K562 (cell line): ENCODE measurements around the gene NAA15. TPM values are rescaled to one million over a fixed set of nuclear protein-coding genes. Genes with fewer than 3 reads are reported as not detected.

Experiments used
- ATF2 ChIP-seq: sonication (generic); formaldehyde crosslinking; IDR thresholded peaks from 2 replicates; pipeline ENCODE4 v1.8.1; 2022; ENCODE audit warnings: missing genetic modification reagents
- CEBPG ChIP-seq, 3 experiments: fragments of 200-800 bp in 1 of 3; sonication (Bioruptor generic) in 1 of 3; sonication (generic) in 1 of 3; formaldehyde crosslinking in 1 of 3; IDR thresholded peaks in 2 of 3; conservative IDR thresholded peaks in 1 of 3; 2 replicates each; pipeline versions ENCODE4 v1.6.1 to v1.8.0; 2016 to 2022; ENCODE audit warnings: missing compliant biosample characterization in 2 of 3, missing genetic modification characterization in 2 of 3, mild to moderate bottlenecking in 1 of 3, missing genetic modification reagents in 1 of 3
- COPS2 ChIP-seq: fragments of 450-650 bp; conservative IDR thresholded peaks from 2 replicates; pipeline ENCODE4 v1.6.1; 2016; ENCODE audit warnings: mild to moderate bottlenecking, moderate library complexity
- DACH1 ChIP-seq: fragments of 450-650 bp; IDR thresholded peaks from 2 replicates; pipeline ENCODE4 v1.6.1; 2018; ENCODE audit not compliant: partially characterized antibody
- EWSR1 ChIP-seq: fragments of 450-650 bp; IDR thresholded peaks from 2 replicates; pipeline ENCODE4 v1.6.1; 2018; ENCODE audit warnings: borderline replicate concordance, mild to moderate bottlenecking, low read depth, moderate library complexity; ENCODE audit not compliant: partially characterized antibody
- FOS ChIP-seq: IDR thresholded peaks from 3 replicates; pipeline ENCODE4 v1.6.1; 2011; ENCODE audit not compliant: insufficient read length; ENCODE audit errors: extremely low read depth
- FUS ChIP-seq: fragments of 200-400 bp; formaldehyde crosslinking; optimal IDR thresholded peaks from 2 replicates; pipeline ENCODE3; 2017; ENCODE audit warnings: low read depth, low read length
- GABPB2 ChIP-seq: fragments of 250-450 bp; sonication (Bioruptor Pico); conservative IDR thresholded peaks from 2 replicates; pipeline ENCODE4 v1.5.1; 2021; ENCODE audit warnings: mild to moderate bottlenecking
- HNRNPLL ChIP-seq: fragments of 200-400 bp; formaldehyde crosslinking; IDR thresholded peaks from 2 replicates; pipeline ENCODE4 v1.6.1; 2017; ENCODE audit warnings: low read length, low read depth, mild to moderate bottlenecking; ENCODE audit not compliant: poor library complexity, severe bottlenecking
- MITF ChIP-seq: IDR thresholded peaks from 2 replicates; pipeline ENCODE4 v1.6.1; 2014; ENCODE audit warnings: antibody characterized with exemption
- NR2C1 ChIP-seq, 2 experiments: fragments of 450-650 bp; IDR thresholded peaks; 2 replicates each; pipeline ENCODE4 v1.6.1; 2017; ENCODE audit warnings: mild to moderate bottlenecking in 2 of 2, antibody characterized with exemption in 1 of 2, inconsistent platforms in 1 of 2, missing compliant biosample characterization in 1 of 2, missing genetic modification characterization in 1 of 2
- PYGO2 ChIP-seq: fragments of 450-650 bp; IDR thresholded peaks from 2 replicates; pipeline ENCODE4 v1.6.1; 2016; ENCODE audit warnings: mild to moderate bottlenecking, missing genetic modification characterization, moderate library complexity, missing compliant biosample characterization
- SMAD1 ChIP-seq: fragments of 150-350 bp; IDR thresholded peaks from 2 replicates; pipeline ENCODE4 v1.6.1; 2014; ENCODE audit warnings: low read length, low read depth; ENCODE audit not compliant: partially characterized antibody
- TBL1XR1 ChIP-seq, 2 experiments: IDR thresholded peaks; 2 replicates each; pipeline ENCODE4 v1.6.1; 2012; ENCODE audit warnings: improper control_type of control experiment in 2 of 2, low read length in 2 of 2, mild to moderate bottlenecking in 1 of 2
- USF1 ChIP-seq: sonication (generic); formaldehyde crosslinking; IDR thresholded peaks from 2 replicates; pipeline ENCODE4 v1.9.0; 2022; ENCODE audit warnings: mild to moderate bottlenecking, missing genetic modification reagents
- WHSC1 ChIP-seq: IDR thresholded peaks from one replicate; pipeline ENCODE4 v1.6.1; 2012; ENCODE audit warnings: low read length, control low read depth, inconsistent platforms
- XRCC5 ChIP-seq: fragments of 200-400 bp; formaldehyde crosslinking; IDR thresholded peaks from 2 replicates; pipeline ENCODE4 v1.6.1; 2017; ENCODE audit warnings: low read depth, mild to moderate bottlenecking, low read length
- ZBTB8A ChIP-seq: fragments of 450-650 bp; IDR thresholded peaks from 2 replicates; pipeline ENCODE4 v1.6.1; 2018; ENCODE audit warnings: mild to moderate bottlenecking, moderate library complexity; ENCODE audit not compliant: partially characterized antibody
- ZKSCAN1 ChIP-seq: fragments of 150-350 bp; IDR thresholded peaks from 2 replicates; pipeline ENCODE4 v1.6.1; 2016; ENCODE audit warnings: low read depth, low read length
- ZKSCAN8 ChIP-seq: fragments of 200-800 bp; sonication (Bioruptor generic); IDR thresholded peaks from 2 replicates; pipeline ENCODE4 v1.6.1; 2016; ENCODE audit warnings: missing genetic modification characterization, missing compliant biosample characterization
- ZNF431 ChIP-seq: sonication (generic); formaldehyde crosslinking; IDR thresholded peaks from 2 replicates; pipeline ENCODE4 v1.8.0; 2022; ENCODE audit warnings: mild to moderate bottlenecking, missing genetic modification reagents
- ZNF695 ChIP-seq: fragments of 450-650 bp; formaldehyde crosslinking; IDR thresholded peaks from 2 replicates; pipeline ENCODE4 v1.4.0; 2020; ENCODE audit warnings: mild to moderate bottlenecking, moderate library complexity
- ZNF830 ChIP-seq: fragments of 250-450 bp; sonication (Bioruptor Pico); IDR thresholded peaks from 2 replicates; pipeline ENCODE4 v1.5.0; 2021; ENCODE audit warnings: mild to moderate bottlenecking
- ZSCAN32 ChIP-seq: fragments of 450-650 bp; formaldehyde crosslinking; IDR thresholded peaks from 2 replicates; pipeline ENCODE4 v1.4.0; 2020; ENCODE audit warnings: mild to moderate bottlenecking, moderate library complexity
- polyA plus RNA-seq, 8 experiments: library from polyadenylated mRNA; depleted of rRNA in 4 of 8; stranded (reverse) in 5 of 8; unstranded in 3 of 8; fragments of >200 nt; fragmentation: Nextera tagmentation in 2 of 8; fragmentation: Illumina TruSeq in 1 of 8; extraction: Ambion mirVana in 2 of 8; extraction: Trizol in 1 of 8; gene quantifications; 2 replicates each; pipeline versions ENCODE4 v1.2.1 to v1.2.3, GENCODE V29; 2011 to 2014; ENCODE audit warnings: inconsistent platforms in 1 of 8, missing spikeins in 1 of 8
- total RNA-seq, 7 experiments: library from RNA; depleted of rRNA in 6 of 7; stranded (reverse); fragments of >200 nt in 6 of 7; fragmentation: Illumina TruSeq in 2 of 7; extraction: Trizol in 2 of 7; gene quantifications; 2 replicates each; pipeline versions ENCODE4 v1.2.1 to v1.2.3, GENCODE V29; 2011 to 2021; ENCODE audit warnings: low replicate concordance in 1 of 7

Gene NAA15
- total and polyA plus RNA-seq, 9 of the 15 experiments (the other 6 are each of a cell fraction or from before 2014, with no cell fraction given), result 37.8 to 117 (median 63.2) TPM

GRCh38 chr4:139443661-139444060 is 142.4 kb downstream of the NAA15 start (continued):
- TF ChIP-seq SMAD1 (no peak), PYGO2 (tag) (no peak), FOS (no peak), FUS (no peak), XRCC5 (no peak), TBL1XR1 (IDR thresholded peaks at IDR 0.05; ENCODE audit: low read length in 2 of 2) (peak; percentile 47 to 65; a peak in 3 of 4 replicates), WHSC1 (no peak), ZNF830 (CRISPR knock-in tag) (no peak), NR2C1 (IDR thresholded peaks at IDR 0.05) (no peak; the same call in 1 of the 2 replicates), NR2C1 (tag; IDR thresholded peaks at IDR 0.05) (no peak), MITF (no peak), ZSCAN32 (CRISPR knock-in tag) (no peak), ATF2 (no peak), DACH1 (no peak), COPS2 (no peak), USF1 (no peak), ZBTB8A (no peak), GABPB2 (CRISPR knock-in tag) (no peak), EWSR1 (no peak), ZKSCAN8 (CRISPR knock-in tag) (no peak), CEBPG (CRISPR knock-in tag; IDR thresholded peaks at IDR 0.05) (peak; percentile 50; the same call in 1 of the 2 replicates), CEBPG (tag; conservative IDR thresholded peaks at IDR 0.05 in 1 of 2, IDR thresholded peaks at IDR 0.05 in 1 of 2) (no peak), ZNF695 (CRISPR knock-in tag) (no peak), ZKSCAN1 (no peak), HNRNPLL (no peak), ZNF431 (CRISPR knock-in tag) (no peak)
